Kidney (tissue), 14 donors: ENCODE results near the gene HIBADH. TPM values are rescaled to one million over a fixed set of nuclear protein-coding genes. Genes with fewer than 3 reads are reported as not detected.

Experiments used
- DNase-seq, 5 donors: peaks; one replicate each; pipeline ENCODE4 v3.0.0-alpha.2; 2013 to 2020
- FAIRE-seq: peaks from 2 replicates; lab custom pipeline; 2012; peaks lifted over from hg19 to GRCh38; lab: Jason Lieb, UNC
- H3K27ac ChIP-seq, 2 donors: one replicate each; pipeline ENCODE4 v1.7.0; 2013; ENCODE audit warnings: low read depth in 2 of 2, low read length in 2 of 2, inconsistent platforms in 1 of 2
- H3K27me3 ChIP-seq: one replicate; pipeline ENCODE4 v1.7.1; 2013; ENCODE audit warnings: low read length, inconsistent platforms; ENCODE audit not compliant: control insufficient read depth, insufficient read depth
- H3K36me3 ChIP-seq, 3 donors: one replicate each; pipeline versions ENCODE4 v1.7.0 to v1.7.1; 2013; ENCODE audit warnings: low read length in 3 of 3, control low read depth in 1 of 3, inconsistent platforms in 1 of 3; ENCODE audit not compliant: insufficient read depth in 3 of 3, control insufficient read depth in 2 of 3
- H3K4me1 ChIP-seq, 3 donors: one replicate each; pipeline versions ENCODE4 v1.7.0 to v1.7.1; 2013; ENCODE audit warnings: low read length in 3 of 3, inconsistent platforms in 1 of 3, low read depth in 1 of 3; ENCODE audit not compliant: control insufficient read depth in 2 of 3, insufficient read depth in 2 of 3
- H3K4me3 ChIP-seq, 3 donors: one replicate each; pipeline versions ENCODE4 v1.7.0 to v1.8.1; 2013; ENCODE audit warnings: low read length in 3 of 3, control low read depth in 1 of 3, inconsistent platforms in 1 of 3
- H3K9ac ChIP-seq, 3 donors: one replicate each; pipeline versions ENCODE4 v1.7.0 to v1.7.1; 2013; ENCODE audit warnings: low read length in 3 of 3, control low read depth in 1 of 3, inconsistent platforms in 1 of 3
- H3K9me3 ChIP-seq, 3 donors: one replicate each; pipeline versions ENCODE4 v1.7.0 to v1.7.1; 2013; ENCODE audit warnings: low read length in 3 of 3, control low read depth in 1 of 3, inconsistent platforms in 1 of 3; ENCODE audit not compliant: control insufficient read depth in 2 of 3, insufficient read depth in 1 of 3
- intact Hi-C: fragments of 100-400 bp; cut with DNase I; formaldehyde crosslinking; loops from one replicate; pipeline ENCODE4 v1.11.1; 2022
- polyA plus RNA-seq: library from polyadenylated mRNA; stranded (reverse); fragments of 350-450 nt; fragmentation: Illumina TruSeq; extraction: RNeasy Lipid Tissue Mini Kit (QIAGEN cat#74804); gene quantifications from one replicate; pipeline ENCODE4 v1.2.3, GENCODE V29; 2014; ENCODE audit warnings: low read depth, low replicate concordance; ENCODE audit not compliant: insufficient read depth
- total RNA-seq: library from RNA; stranded (reverse); fragmentation: NEBNext Ultra II Directional; extraction: Animal tissue kit (Norgen Biotek cat#: 25700); gene quantifications from one replicate; pipeline ENCODE4 v1.2.1, GENCODE V29; 2021
- TF ChIP-seq, protein P1 (sequence below): IDR thresholded peaks from 3 replicates; pipeline ENCODE4 v1.5.1; 2012; ENCODE audit warnings: mild to moderate bottlenecking, moderate library complexity, borderline replicate concordance; ENCODE audit not compliant: insufficient read depth; ENCODE audit errors: extremely low read depth
- donor health status: control.
- donor health status: control.
- donor health status: control.
- donor health status: control.
- donor health status: control.
- donor health status: DM: yes; HTN: yes; CAD: no.
- donor health status: Normal renal cell carcinoma (clear cell type).

The HIBADH gene
- total and polyA plus RNA-seq, 2 donors from 2014 or later: 42.6 to 160 TPM

DNA sequence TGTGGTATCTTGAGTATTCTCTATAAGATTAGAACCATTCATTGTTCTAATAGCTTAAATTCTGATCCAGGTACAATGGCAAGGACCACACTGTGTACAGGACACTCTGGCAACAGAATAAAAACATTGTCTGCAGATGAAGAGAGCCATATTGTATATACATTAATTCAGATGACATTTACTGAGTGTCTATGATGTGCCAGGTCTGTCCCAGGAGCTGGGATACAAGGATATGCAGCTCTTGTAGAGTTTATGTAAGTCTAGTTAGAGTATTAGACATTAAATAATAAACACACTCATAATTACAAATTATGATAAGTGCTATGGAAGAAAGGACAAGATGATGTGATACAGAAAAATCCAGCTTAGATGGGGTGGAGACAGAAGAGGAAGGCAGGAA lies 184.1 kb downstream of the HIBADH start:
- no peaks in the 10 kb centered on the region for H3K27me3 ChIP-seq
- no peak overlapping the region for H3K9ac ChIP-seq
- intact Hi-C loops: no loop called here
- TF ChIP-seq, protein P1, sequence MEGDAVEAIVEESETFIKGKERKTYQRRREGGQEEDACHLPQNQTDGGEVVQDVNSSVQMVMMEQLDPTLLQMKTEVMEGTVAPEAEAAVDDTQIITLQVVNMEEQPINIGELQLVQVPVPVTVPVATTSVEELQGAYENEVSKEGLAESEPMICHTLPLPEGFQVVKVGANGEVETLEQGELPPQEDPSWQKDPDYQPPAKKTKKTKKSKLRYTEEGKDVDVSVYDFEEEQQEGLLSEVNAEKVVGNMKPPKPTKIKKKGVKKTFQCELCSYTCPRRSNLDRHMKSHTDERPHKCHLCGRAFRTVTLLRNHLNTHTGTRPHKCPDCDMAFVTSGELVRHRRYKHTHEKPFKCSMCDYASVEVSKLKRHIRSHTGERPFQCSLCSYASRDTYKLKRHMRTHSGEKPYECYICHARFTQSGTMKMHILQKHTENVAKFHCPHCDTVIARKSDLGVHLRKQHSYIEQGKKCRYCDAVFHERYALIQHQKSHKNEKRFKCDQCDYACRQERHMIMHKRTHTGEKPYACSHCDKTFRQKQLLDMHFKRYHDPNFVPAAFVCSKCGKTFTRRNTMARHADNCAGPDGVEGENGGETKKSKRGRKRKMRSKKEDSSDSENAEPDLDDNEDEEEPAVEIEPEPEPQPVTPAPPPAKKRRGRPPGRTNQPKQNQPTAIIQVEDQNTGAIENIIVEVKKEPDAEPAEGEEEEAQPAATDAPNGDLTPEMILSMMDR: no peak
- DNase-seq (no peak), FAIRE-seq (no peak)
- H3K4me1 ChIP-seq: no peaks in the 10 kb centered on the region
- no peak overlapping the region for H3K4me3 ChIP-seq
- no peak overlapping the region for H3K27ac ChIP-seq
- no peaks in the 10 kb centered on the region for H3K9me3 ChIP-seq
- H3K36me3 ChIP-seq: no peaks in the 10 kb centered on the region

DNA sequence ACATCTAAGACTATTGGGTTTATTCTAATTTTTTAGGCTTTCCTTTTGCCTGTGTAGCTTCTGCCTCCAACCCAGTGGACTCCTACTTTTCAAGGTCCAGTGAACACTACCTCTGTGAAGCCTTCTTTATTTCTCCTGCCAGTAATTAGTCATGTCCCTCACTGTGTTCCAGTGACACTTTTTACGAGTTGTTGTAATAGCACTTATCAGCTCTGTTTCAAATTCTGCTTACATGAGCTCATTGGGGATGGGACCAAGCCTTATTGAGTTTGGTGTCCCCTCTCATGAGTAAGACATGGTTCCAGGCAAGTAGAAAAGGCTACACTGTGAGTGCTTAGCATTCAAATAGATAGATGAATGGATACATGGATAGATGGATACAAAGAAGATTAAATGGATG lies 184.6 kb downstream of the HIBADH start:
- Histone ChIP-seq H3K4me3 (no peak overlapping the region), H3K4me1 (no peaks in the 10 kb centered on the region), H3K9ac (no peak overlapping the region), H3K9me3 (no peaks in the 10 kb centered on the region), H3K36me3 (no peaks in the 10 kb centered on the region), H3K27ac (no peak overlapping the region), H3K27me3 (no peaks in the 10 kb centered on the region)
- intact Hi-C loops: no loop called here
- FAIRE-seq (no peak), DNase-seq (peak in 3 of 5 donors; percentile 43 to 88 (median 82))
- TF ChIP-seq, protein P1: no peak

DNA sequence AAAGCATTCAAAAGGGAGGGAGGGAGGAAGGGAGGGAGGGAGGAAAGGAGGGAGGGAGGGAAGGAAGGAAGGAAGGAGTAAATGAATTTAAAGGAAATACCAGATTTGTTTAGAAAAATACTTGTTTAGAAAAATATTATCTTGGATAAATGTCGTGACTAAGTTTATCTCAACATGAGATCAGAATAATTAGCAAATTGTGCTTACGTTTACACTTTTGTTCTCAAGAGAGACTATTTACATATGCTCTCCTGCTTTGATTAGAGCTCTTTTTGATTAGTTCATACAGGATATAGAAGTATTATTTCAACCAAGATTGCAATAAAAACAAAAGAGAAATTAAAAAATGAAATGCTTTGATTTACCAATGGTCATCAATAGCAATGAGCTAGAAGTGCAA lies 186.2 kb downstream of the HIBADH start:
- Histone ChIP-seq H3K36me3 (no peaks in the 10 kb centered on the region), H3K27ac (no peak overlapping the region), H3K4me3 (no peak overlapping the region), H3K4me1 (no peaks in the 10 kb centered on the region), H3K9me3 (no peaks in the 10 kb centered on the region), H3K9ac (no peak overlapping the region), H3K27me3 (no peaks in the 10 kb centered on the region)
- intact Hi-C loops: no loop called here
- TF ChIP-seq, protein P1: no peak
- DNase-seq (no peak), FAIRE-seq (no peak)

Other genes with a start within 250 kb of the HIBADH start
- 113 TPM for gene TAX1BP1, start 77.3 kb upstream of the HIBADH start, total RNA-seq
- gene TAX1BP1, start 77.3 kb upstream of the HIBADH start, polyA plus RNA-seq: 88.4 TPM